Esophagus muscularis mucosa (tissue), 3 donors: ENCODE measurements around the gene SDHB.

ENCODE experiments used
- POLR2A ChIP-seq: fragments of 450-650 bp; IDR thresholded peaks from one replicate; pipeline ENCODE4 v1.6.1; 2017; ENCODE audit warnings: antibody characterized with exemption, moderate library complexity, mild to moderate bottlenecking, low read depth
- TF ChIP-seq, protein P1 (sequence below), 3 experiments: fragments of 200-600 bp in 2 of 3; fragments of 450-650 bp in 1 of 3; sonication (generic) in 2 of 3; IDR thresholded peaks; one replicate each; pipeline ENCODE4 v1.5.1; 2017 to 2019; ENCODE audit warnings: antibody characterized with exemption in 3 of 3, mild to moderate bottlenecking in 2 of 3, moderate library complexity in 1 of 3

DNA sequence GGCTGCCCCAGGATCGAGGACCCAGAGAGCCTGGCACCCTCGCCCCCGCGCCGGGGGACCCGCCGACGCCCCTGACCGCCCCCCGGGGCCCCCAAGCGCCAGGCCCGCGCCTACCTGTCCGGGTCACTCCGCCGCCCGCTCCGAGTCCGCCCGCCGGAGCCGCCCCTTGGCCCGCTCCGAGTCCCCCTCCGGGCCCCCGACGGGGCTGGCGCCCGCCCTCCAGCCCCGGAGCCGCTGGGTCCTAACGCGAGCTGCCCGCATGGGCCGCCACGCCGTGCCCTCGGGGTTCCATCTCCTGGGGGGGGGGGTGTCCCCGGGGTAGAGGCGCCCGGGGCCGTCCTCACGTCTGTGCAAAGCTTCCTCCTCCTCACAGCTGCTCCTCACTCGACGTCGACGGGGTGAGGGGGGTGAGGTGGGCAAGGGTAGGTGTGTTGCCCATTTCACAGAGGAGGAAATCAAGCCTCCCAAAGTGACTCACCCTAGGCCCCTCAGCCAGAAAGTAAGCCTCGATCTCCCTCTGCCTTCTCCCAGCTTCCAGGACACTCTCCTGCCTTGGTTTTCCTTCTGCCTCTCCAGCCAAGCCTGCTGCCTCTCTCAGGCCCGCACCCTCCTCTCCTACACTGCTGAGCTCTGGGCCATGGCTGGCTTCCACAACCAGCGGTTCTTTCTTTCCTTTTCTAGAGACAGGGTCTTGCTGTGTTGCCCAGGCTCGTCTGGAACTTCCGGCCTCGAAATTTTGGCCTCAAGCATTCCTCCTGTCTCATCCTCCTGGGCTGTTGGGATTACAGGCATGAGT lies 73.2 kb downstream of the SDHB start, which contains the start of gene MFAP2:
- TF ChIP-seq, protein P1, sequence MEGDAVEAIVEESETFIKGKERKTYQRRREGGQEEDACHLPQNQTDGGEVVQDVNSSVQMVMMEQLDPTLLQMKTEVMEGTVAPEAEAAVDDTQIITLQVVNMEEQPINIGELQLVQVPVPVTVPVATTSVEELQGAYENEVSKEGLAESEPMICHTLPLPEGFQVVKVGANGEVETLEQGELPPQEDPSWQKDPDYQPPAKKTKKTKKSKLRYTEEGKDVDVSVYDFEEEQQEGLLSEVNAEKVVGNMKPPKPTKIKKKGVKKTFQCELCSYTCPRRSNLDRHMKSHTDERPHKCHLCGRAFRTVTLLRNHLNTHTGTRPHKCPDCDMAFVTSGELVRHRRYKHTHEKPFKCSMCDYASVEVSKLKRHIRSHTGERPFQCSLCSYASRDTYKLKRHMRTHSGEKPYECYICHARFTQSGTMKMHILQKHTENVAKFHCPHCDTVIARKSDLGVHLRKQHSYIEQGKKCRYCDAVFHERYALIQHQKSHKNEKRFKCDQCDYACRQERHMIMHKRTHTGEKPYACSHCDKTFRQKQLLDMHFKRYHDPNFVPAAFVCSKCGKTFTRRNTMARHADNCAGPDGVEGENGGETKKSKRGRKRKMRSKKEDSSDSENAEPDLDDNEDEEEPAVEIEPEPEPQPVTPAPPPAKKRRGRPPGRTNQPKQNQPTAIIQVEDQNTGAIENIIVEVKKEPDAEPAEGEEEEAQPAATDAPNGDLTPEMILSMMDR (IDR thresholded peaks at IDR 0.05) = no peak
- no peak for TF ChIP-seq POLR2A
